Measurements from ENCODE around the gene PRKAG2.

PRKAG2 gene

DNA sequence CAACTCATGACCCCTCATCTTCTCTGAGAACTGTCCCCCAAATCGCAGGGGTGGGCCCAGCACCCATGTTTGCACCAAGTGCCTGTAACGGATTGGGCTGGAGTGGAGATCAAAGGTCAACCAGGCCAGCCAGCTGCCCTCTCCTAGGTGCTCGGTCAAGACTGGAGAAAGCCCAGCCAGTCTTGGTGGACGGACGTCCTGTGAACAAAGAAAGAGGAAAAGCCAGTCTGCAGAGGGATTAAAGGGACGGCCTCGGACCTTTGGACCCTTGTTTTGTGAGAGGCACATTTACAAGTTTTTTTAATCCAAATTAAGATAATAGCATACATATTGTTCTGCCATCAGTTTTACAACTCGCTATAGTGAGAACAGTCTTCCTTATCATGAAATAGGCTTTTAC lies 47.6 kb upstream of the PRKAG2 start:
- Histone ChIP-seq H3K23ac (ENCODE audit: low read depth, low read length, poor library complexity) (no peak overlapping the region), H2AK5ac (ENCODE audit: low read depth, low read length) (no peak overlapping the region), H3K9me3 (replicated peaks in 1 of 2; ENCODE audit: control insufficient read depth in 2 of 2, insufficient read depth in 1 of 2, low read depth in 1 of 2, low read length in 2 of 2) (no peaks in the 10 kb centered on the region), H2BK12ac (ENCODE audit: low read length) (no peak overlapping the region), H3K9ac (ENCODE audit: low read depth, low read length, poor library complexity) (no peak overlapping the region), H2BK5ac (ENCODE audit: low read length) (no peak overlapping the region), H3K36me3 (replicated peaks in 1 of 2; ENCODE audit: control insufficient read depth in 2 of 2, insufficient read depth in 2 of 2, low read length in 2 of 2) (no peaks in the 10 kb centered on the region), H2BK120ac (ENCODE audit: low read depth, low read length) (no peak overlapping the region), H3K4me3 (ENCODE audit: low read length in 2 of 2) (no peak overlapping the region), H3K14ac (ENCODE audit: low read length) (no peak overlapping the region), H3K79me1 (ENCODE audit: low read depth, low read length) (no peaks in the 10 kb centered on the region), H2AFZ (ENCODE audit: low read length) (no peak overlapping the region), H4K91ac (ENCODE audit: low read depth, low read length, poor library complexity) (no peak overlapping the region), H3K27me3 (ENCODE audit: control insufficient read depth in 3 of 3, insufficient read depth in 3 of 3, low read depth in 1 of 3, low read length in 3 of 3) (peaks cover 0 to 5% (median 0%) of the 10 kb centered on the region in 3 experiments), H3K27ac (replicated peaks; ENCODE audit: low read length) (no peak overlapping the region), H3K4me1 (ENCODE audit: control insufficient read depth in 2 of 2, insufficient read depth in 1 of 2, low read depth in 1 of 2, low read length in 2 of 2) (peaks cover 0 to 1% of the 10 kb centered on the region in 2 donors), H3K4me2 (ENCODE audit: insufficient read depth, low read length, poor library complexity, severe bottlenecking) (no peak overlapping the region), H4K8ac (ENCODE audit: low read depth, low read length) (no peak overlapping the region), H2BK15ac (ENCODE audit: low read length) (no peak overlapping the region), H3K4ac (ENCODE audit: low read length) (no peak overlapping the region), H3K18ac (ENCODE audit: low read length) (no peak overlapping the region)
- no CpG with 5 or more reads among the region's 8 CpGs for WGBS, 2 donors (ENCODE audit: extremely low coverage in 2 of 2, insufficient read length in 2 of 2, insufficient replicate concordance in 1 of 2)
- no peak for DNase-seq (ENCODE audit: low spot score)

DNA sequence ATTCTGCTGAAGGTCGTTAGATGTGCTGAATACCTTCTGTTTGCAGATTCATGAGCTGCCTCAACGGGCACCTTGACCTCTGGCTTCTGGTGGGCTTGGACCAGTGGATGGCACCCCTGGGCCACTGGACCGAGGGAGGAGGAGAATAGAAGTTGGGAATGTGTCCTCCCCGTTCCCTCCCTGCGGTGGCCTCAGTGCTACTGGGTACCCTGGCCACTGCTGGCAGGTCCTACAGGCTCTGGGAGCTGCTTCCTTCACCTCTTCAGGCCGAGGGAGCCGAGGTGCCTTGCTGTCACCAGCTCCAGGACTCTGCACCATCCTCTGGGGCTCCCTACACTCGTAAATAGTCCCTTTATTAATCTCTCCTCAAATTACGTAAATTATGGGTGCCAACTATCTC lies 47.1 kb upstream of the PRKAG2 start:
- H2BK5ac ChIP-seq (ENCODE audit: low read length): no peak overlapping the region
- no peak overlapping the region for H2BK15ac ChIP-seq (ENCODE audit: low read length)
- H3K14ac ChIP-seq (ENCODE audit: low read length): no peak overlapping the region
- H3K9ac ChIP-seq (ENCODE audit: low read depth, low read length, poor library complexity): no peak overlapping the region
- no peak overlapping the region for H4K91ac ChIP-seq (ENCODE audit: low read depth, low read length, poor library complexity)
- H3K4me2 ChIP-seq (ENCODE audit: insufficient read depth, low read length, poor library complexity, severe bottlenecking): no peak overlapping the region
- WGBS, 2 donors (ENCODE audit: extremely low coverage in 2 of 2, insufficient read length in 2 of 2, insufficient replicate concordance in 1 of 2): no CpG with 5 or more reads among the region's 9 CpGs
- H3K4me3 ChIP-seq (ENCODE audit: low read length in 2 of 2): no peak overlapping the region
- H3K36me3 ChIP-seq (replicated peaks in 1 of 2; ENCODE audit: control insufficient read depth in 2 of 2, insufficient read depth in 2 of 2, low read length in 2 of 2): no peaks in the 10 kb centered on the region
- H4K8ac ChIP-seq (ENCODE audit: low read depth, low read length): no peak overlapping the region
- peaks cover 0 to 5% (median 0%) of the 10 kb centered on the region in 3 experiments for H3K27me3 ChIP-seq (ENCODE audit: control insufficient read depth in 3 of 3, insufficient read depth in 3 of 3, low read depth in 1 of 3, low read length in 3 of 3)
- no peak overlapping the region for H2BK12ac ChIP-seq (ENCODE audit: low read length)
- H3K4ac ChIP-seq (ENCODE audit: low read length): no peak overlapping the region
- H3K23ac ChIP-seq (ENCODE audit: low read depth, low read length, poor library complexity): no peak overlapping the region
- no peak overlapping the region for H2AFZ ChIP-seq (ENCODE audit: low read length)
- H3K9me3 ChIP-seq (replicated peaks in 1 of 2; ENCODE audit: control insufficient read depth in 2 of 2, insufficient read depth in 1 of 2, low read depth in 1 of 2, low read length in 2 of 2): no peaks in the 10 kb centered on the region
- H2BK120ac ChIP-seq (ENCODE audit: low read depth, low read length): no peak overlapping the region
- H3K27ac ChIP-seq (replicated peaks; ENCODE audit: low read length): no peak overlapping the region
- no peak overlapping the region for H2AK5ac ChIP-seq (ENCODE audit: low read depth, low read length)
- no peaks in the 10 kb centered on the region for H3K79me1 ChIP-seq (ENCODE audit: low read depth, low read length)
- no peak for DNase-seq (ENCODE audit: low spot score)
- H3K18ac ChIP-seq (ENCODE audit: low read length): no peak overlapping the region
- peaks cover 0 to 1% of the 10 kb centered on the region in 2 donors for H3K4me1 ChIP-seq (ENCODE audit: control insufficient read depth in 2 of 2, insufficient read depth in 1 of 2, low read depth in 1 of 2, low read length in 2 of 2)

DNA sequence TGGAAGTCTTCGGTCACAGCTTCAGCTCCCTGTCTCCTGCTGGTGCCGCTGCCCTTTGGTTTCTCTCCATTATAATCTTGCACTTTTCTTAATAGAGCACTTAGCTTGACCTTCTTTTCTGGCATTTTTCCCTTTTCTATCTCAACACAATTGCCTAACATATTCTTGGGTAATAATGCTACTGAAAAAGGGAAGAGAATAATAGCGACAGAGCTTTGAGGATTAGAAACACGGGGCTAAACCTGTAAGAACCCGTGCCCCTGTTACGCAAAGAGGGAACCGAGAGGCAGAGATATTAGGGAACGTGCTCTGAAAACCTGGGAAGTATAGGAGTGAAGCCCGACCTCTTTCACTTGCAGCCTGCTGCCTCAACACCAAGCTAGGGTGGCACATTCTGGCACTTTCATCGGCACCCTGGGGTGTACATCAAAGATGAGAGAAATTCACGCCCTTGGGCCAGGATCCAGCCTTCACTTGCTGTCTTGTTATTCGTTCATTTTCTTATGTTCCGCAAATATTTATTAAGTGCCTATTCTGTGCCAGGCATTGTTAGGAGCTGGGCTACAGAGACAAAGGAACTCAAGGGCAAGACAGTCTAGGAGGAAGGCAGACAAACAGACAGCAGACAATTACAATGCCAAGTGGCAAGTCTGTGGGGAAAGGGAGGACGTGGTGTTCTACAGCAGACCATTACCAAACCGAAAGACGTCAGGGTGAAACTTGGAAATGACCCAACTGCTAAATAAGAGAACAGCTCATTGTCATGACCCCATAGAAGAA lies 46.4 kb upstream of the PRKAG2 start:
- Histone ChIP-seq H2BK12ac (ENCODE audit: low read length) (no peak overlapping the region), H2AK5ac (ENCODE audit: low read depth, low read length) (no peak overlapping the region), H2BK120ac (ENCODE audit: low read depth, low read length) (no peak overlapping the region), H3K14ac (ENCODE audit: low read length) (no peak overlapping the region), H2BK5ac (ENCODE audit: low read length) (no peak overlapping the region), H3K9ac (ENCODE audit: low read depth, low read length, poor library complexity) (no peak overlapping the region), H3K4me2 (ENCODE audit: insufficient read depth, low read length, poor library complexity, severe bottlenecking) (no peak overlapping the region), H3K36me3 (replicated peaks in 1 of 2; ENCODE audit: control insufficient read depth in 2 of 2, insufficient read depth in 2 of 2, low read length in 2 of 2) (no peaks in the 10 kb centered on the region), H4K91ac (ENCODE audit: low read depth, low read length, poor library complexity) (no peak overlapping the region), H4K8ac (ENCODE audit: low read depth, low read length) (no peak overlapping the region), H3K79me1 (ENCODE audit: low read depth, low read length) (no peaks in the 10 kb centered on the region), H3K4ac (ENCODE audit: low read length) (no peak overlapping the region), H3K4me1 (ENCODE audit: control insufficient read depth in 2 of 2, insufficient read depth in 1 of 2, low read depth in 1 of 2, low read length in 2 of 2) (peaks cover 0 to 1% of the 10 kb centered on the region in 2 donors), H3K23ac (ENCODE audit: low read depth, low read length, poor library complexity) (no peak overlapping the region), H3K4me3 (ENCODE audit: low read length in 2 of 2) (no peak overlapping the region), H3K27ac (replicated peaks; ENCODE audit: low read length) (no peak overlapping the region), H3K9me3 (replicated peaks in 1 of 2; ENCODE audit: control insufficient read depth in 2 of 2, insufficient read depth in 1 of 2, low read depth in 1 of 2, low read length in 2 of 2) (no peaks in the 10 kb centered on the region), H3K18ac (ENCODE audit: low read length) (no peak overlapping the region), H2AFZ (ENCODE audit: low read length) (no peak overlapping the region), H2BK15ac (ENCODE audit: low read length) (no peak overlapping the region), H3K27me3 (ENCODE audit: control insufficient read depth in 3 of 3, insufficient read depth in 3 of 3, low read depth in 1 of 3, low read length in 3 of 3) (peaks cover 0 to 5% (median 0%) of the 10 kb centered on the region in 3 experiments)
- DNase-seq (ENCODE audit: low spot score): no peak
- WGBS, 2 donors (ENCODE audit: extremely low coverage in 2 of 2, insufficient read length in 2 of 2, insufficient replicate concordance in 1 of 2): no CpG with 5 or more reads among the region's 16 CpGs

DNA sequence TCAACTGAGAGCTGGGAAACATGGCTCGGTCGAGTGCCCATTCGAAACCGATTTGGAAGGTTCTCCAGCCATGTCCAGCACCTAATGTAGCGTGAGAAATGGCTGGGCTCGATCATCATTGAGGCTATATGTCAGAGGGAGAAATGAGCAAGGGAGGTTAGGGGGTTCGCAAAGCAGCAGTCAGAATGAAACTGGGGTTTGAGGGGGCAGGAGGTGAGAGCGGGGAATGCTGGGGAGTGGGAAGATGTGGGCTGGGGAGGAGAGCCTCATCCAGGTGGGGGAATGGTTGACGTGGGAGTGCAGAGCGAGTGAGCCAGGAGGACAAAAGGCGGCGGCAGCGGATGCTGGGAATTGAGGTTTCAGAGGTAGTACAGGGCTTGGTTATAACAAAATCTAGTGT lies 44.5 kb upstream of the PRKAG2 start:
- Histone ChIP-seq H4K91ac (ENCODE audit: low read depth, low read length, poor library complexity) (no peak overlapping the region), H3K14ac (ENCODE audit: low read length) (no peak overlapping the region), H3K27me3 (ENCODE audit: control insufficient read depth in 3 of 3, insufficient read depth in 3 of 3, low read depth in 1 of 3, low read length in 3 of 3) (no peaks in the 10 kb centered on the region), H3K4me3 (ENCODE audit: low read length in 2 of 2) (no peak overlapping the region), H3K9ac (ENCODE audit: low read depth, low read length, poor library complexity) (no peak overlapping the region), H3K4me2 (ENCODE audit: insufficient read depth, low read length, poor library complexity, severe bottlenecking) (no peak overlapping the region), H2AK5ac (ENCODE audit: low read depth, low read length) (no peak overlapping the region), H2AFZ (ENCODE audit: low read length) (no peak overlapping the region), H3K18ac (ENCODE audit: low read length) (no peak overlapping the region), H2BK12ac (ENCODE audit: low read length) (peak overlapping the region; percentile 3), H3K9me3 (replicated peaks in 1 of 2; ENCODE audit: control insufficient read depth in 2 of 2, insufficient read depth in 1 of 2, low read depth in 1 of 2, low read length in 2 of 2) (no peaks in the 10 kb centered on the region), H3K79me1 (ENCODE audit: low read depth, low read length) (no peaks in the 10 kb centered on the region), H3K27ac (replicated peaks; ENCODE audit: low read length) (no peak overlapping the region), H3K23ac (ENCODE audit: low read depth, low read length, poor library complexity) (no peak overlapping the region), H2BK15ac (ENCODE audit: low read length) (no peak overlapping the region), H2BK5ac (ENCODE audit: low read length) (no peak overlapping the region), H3K36me3 (replicated peaks in 1 of 2; ENCODE audit: control insufficient read depth in 2 of 2, insufficient read depth in 2 of 2, low read length in 2 of 2) (no peaks in the 10 kb centered on the region), H3K4ac (ENCODE audit: low read length) (no peak overlapping the region), H4K8ac (ENCODE audit: low read depth, low read length) (no peak overlapping the region), H2BK120ac (ENCODE audit: low read depth, low read length) (no peak overlapping the region), H3K4me1 (ENCODE audit: control insufficient read depth in 2 of 2, insufficient read depth in 1 of 2, low read depth in 1 of 2, low read length in 2 of 2) (peaks cover 0 to 1% of the 10 kb centered on the region in 2 donors)
- WGBS, 2 donors (ENCODE audit: extremely low coverage in 2 of 2, insufficient read length in 2 of 2, insufficient replicate concordance in 1 of 2): no CpG with 5 or more reads among the region's 13 CpGs
- no peak for DNase-seq (ENCODE audit: low spot score)
